ENCODE measurements around the gene SCFD2.

Gene SCFD2

DNA sequence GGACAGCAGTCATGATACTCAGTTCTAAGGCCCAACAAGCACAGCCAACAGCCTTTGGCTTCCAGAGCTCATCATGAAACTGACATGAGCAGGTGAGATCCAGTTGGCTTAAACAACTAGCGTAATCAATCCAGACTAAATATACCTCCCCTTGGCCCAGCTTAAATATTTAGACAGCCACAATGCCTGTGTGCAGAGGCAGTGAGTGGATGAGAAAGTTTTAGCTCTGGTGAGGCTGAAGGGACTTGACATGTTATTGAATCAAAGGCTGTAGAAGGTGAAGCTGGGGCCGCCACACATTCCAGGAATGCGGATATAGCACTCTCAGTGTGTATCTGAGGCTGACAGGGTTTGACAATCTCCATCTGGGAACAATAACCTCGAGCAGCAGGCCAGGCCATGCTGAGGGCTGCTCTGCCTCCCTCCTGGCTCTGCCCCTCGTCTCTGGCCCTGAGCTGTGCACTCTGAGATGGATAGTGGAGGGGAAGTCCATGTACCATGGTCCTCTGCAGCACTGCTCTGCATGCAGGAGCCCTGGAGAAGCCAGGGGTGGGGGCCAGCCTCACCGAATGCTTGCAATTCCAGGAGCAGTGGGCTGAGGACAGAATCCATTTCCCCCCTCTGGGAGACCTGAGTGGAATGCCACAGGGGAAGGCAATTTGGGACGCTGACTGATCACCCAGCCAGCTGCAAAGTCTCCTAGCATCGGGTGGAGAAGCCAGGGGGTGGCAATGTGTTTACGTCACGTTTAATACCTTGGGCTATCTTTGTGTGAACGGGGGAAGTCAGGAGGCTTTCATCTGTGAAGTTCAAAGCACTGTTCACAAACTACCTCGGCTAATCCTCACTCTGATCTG is 541.0 kb downstream of the SCFD2 start:
- no peak for DNase-seq (ENCODE audit: low spot score)

DNA sequence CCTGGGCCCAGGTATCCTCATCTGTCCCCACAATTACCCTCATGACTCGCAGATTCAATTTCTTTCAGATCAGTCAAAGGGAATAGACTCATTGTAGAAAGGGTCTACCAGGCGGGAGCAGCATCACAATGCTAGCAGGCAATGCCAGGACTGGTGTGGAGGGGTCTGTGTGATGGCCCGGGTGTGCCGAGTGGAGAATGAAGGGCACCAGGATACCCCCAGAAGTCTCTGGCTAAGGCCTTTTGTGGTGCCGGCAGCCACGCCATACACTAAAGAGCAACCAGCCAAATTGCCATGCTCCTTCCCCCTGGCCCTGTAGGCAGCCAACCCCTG is 541.6 kb downstream of the SCFD2 start:
- DNase-seq (ENCODE audit: low spot score) = no peak

DNA sequence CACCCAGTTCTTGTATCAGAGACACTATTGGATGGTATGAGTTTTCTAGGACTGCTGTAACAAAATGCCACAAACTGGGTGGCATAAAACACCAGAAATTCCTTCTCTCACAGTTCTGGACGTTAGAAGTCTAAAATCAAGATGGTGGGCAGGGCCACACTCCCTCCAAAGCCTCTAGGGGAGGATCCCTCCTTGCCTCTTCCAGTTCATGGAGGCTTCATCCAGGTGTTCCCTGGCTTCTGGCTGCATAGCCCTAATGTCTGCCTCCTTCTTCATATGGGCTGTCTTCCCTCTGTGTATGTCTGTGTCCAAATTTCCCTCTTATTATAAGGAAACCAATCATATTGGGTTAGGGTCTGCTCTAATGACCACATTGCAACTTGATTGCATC is 542.2 kb downstream of the SCFD2 start:
- DNase-seq (ENCODE audit: low spot score) = no peak

Data from CD4-positive, alpha-beta T cell treated with Interleukin-15 for 4 hours (primary cell).